HG03045 (cell line): Measurements from ENCODE around the gene RBFOX1.

ENCODE experiments used
- ATAC-seq: cut with Tn5 transposase; IDR thresholded peaks from one replicate; pipeline ENCODE4 v1.9.1; 2021; ENCODE audit warnings: mild to moderate bottlenecking, moderate library complexity; ENCODE audit not compliant: unreplicated experiment

Gene RBFOX1

DNA sequence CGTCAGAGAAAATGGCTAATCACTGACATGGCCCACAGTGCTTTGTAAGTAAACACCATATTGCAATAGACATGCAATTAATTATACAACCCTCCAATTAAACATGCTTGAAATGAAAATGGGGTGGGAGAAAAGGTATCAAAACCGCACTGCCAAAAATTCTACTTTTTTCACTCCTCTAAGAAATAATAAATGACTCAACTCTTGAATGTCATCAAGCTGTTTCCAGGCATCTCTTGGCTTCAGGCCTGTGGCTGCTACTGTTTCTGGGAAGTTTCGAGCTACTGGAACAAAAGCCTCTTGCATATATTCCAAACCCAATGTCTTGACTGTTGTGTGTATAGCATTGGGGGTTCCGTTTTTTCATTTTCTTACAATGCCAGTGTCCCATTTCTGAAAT is 412.6 kb downstream of the RBFOX1 start:
- no peak for ATAC-seq

DNA sequence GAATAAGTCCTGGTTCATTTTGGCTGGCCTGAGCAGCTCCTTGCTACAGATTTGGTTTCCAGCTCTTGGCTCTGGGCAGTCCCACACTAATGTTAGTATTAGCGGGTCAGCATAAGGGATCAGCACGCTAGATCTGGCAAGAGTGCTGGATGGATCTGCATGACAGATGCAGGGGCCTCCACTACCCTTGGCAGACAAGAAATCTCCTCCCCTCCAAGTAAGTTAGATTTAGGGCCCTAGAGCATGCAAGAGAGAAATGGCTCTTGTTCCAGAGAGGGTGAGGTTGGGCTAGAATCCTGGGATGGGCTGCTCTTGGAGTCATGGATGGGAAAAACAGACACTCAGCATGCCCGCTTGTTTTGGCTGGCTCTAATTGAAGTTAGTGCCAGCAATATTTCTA is 414.3 kb downstream of the RBFOX1 start:
- ATAC-seq, result no peak

DNA sequence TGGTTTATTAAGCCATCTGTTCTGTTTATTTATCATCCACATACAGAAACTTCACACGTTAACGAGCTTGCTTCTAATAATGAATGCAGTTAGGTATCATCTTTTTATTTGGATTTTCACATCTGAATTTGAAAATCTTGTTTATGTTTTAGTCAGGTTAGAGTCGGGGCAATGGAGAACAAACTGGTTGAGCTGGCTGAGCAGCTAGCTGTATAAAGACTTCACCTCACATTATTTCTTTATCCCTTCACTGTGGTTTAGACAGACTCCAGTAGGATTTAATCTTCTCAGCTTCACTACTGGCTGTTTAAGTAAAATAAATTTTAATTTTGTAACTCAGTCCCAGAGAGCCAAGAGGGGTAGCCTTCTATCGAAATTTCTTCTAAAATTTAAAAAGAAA is 415.9 kb downstream of the RBFOX1 start:
- no peak for ATAC-seq

DNA sequence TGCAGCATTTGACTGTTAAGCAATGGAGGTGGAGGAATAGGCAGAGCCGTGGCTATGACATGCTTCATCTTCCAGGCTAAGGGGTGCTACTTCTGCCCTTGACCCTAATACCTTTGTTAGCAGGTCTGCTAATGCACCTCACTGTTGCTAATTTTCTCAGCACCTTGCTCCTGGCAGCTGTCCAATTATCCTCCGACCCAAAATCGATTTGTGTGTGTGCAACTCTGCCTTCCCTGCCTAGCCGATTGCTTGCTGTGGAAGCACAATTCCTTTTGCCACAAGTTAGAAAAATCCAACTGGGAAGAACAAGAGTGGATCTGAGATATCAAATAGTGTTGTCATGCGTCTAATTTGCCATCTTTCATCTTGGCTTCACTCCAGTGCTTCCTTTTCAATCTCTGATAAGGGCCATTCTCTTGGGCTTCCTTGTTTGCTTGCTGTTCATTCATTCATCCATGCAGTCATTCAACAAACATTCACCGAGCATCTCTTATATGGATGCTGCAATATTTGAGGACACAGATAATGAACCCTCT is 422.8 kb downstream of the RBFOX1 start:
- no peak for ATAC-seq
